Liver (tissue), 9 donors: Measurements from ENCODE around the gene ZCCHC14. TPM values are rescaled to one million over a fixed set of nuclear protein-coding genes. Genes with fewer than 3 reads are reported as not detected.

ENCODE experiments used
- DNase-seq: peaks from one replicate; pipeline ENCODE4 v3.0.0-alpha.2; 2017; ENCODE audit warnings: low spot score
- H3K27ac ChIP-seq, 2 donors: one replicate each; pipeline ENCODE4 v1.7.0; 2013; ENCODE audit warnings: inconsistent platforms in 2 of 2, low read length in 2 of 2, control low read depth in 1 of 2, low read depth in 1 of 2, mild to moderate bottlenecking in 1 of 2
- H3K27me3 ChIP-seq, 4 donors: one replicate each; pipeline versions ENCODE4 v1.6.1 to v1.7.0; 2013; ENCODE audit warnings: low read length in 3 of 4, inconsistent platforms in 1 of 4, mild to moderate bottlenecking in 1 of 4, moderate library complexity in 1 of 4; ENCODE audit not compliant: control insufficient read depth in 4 of 4, insufficient read depth in 4 of 4
- H3K36me3 ChIP-seq, 4 donors: one replicate each; pipeline versions ENCODE4 v1.6.1 to v1.7.0; 2013; ENCODE audit warnings: low read length in 3 of 4, mild to moderate bottlenecking in 3 of 4, low read depth in 1 of 4, moderate library complexity in 1 of 4; ENCODE audit not compliant: control insufficient read depth in 4 of 4, insufficient read depth in 3 of 4
- H3K4me1 ChIP-seq, 4 donors: one replicate each; pipeline versions ENCODE4 v1.6.1 to v1.7.0; 2013; ENCODE audit warnings: low read length in 3 of 4, mild to moderate bottlenecking in 3 of 4, moderate library complexity in 1 of 4; ENCODE audit not compliant: control insufficient read depth in 4 of 4, insufficient read depth in 4 of 4
- H3K4me3 ChIP-seq, 3 donors: one replicate each; pipeline versions ENCODE4 v1.6.1 to v1.7.0; 2013; ENCODE audit warnings: low read length in 3 of 3, control low read depth in 1 of 3, low read depth in 1 of 3, mild to moderate bottlenecking in 1 of 3
- H3K9ac ChIP-seq, 2 donors: one replicate each; pipeline ENCODE4 v1.7.0; 2013; ENCODE audit warnings: low read length in 2 of 2, mild to moderate bottlenecking in 2 of 2, moderate library complexity in 2 of 2, control low read depth in 1 of 2, low read depth in 1 of 2
- H3K9me3 ChIP-seq, 4 donors: one replicate each; pipeline versions ENCODE4 v1.6.1 to v1.7.0; 2013; ENCODE audit warnings: low read length in 3 of 4; ENCODE audit not compliant: control insufficient read depth in 4 of 4
- EGR1 ChIP-seq, 2 donors: IDR thresholded peaks; 2 replicates each; pipeline ENCODE4 v1.6.1; 2016 to 2018; ENCODE audit warnings: antibody characterized with exemption in 2 of 2, low read depth in 2 of 2
- FOXA1 ChIP-seq: IDR thresholded peaks from 2 replicates; pipeline ENCODE4 v1.6.1; 2016; ENCODE audit warnings: antibody characterized with exemption
- FOXA2 ChIP-seq: IDR thresholded peaks from 2 replicates; pipeline ENCODE4 v1.6.1; 2016; ENCODE audit warnings: antibody characterized with exemption
- GABPA ChIP-seq, 2 donors: IDR thresholded peaks in 1 of 2; conservative IDR thresholded peaks in 1 of 2; 2 replicates each; pipeline ENCODE4 v1.6.1; 2016; ENCODE audit warnings: antibody characterized with exemption in 2 of 2, mild to moderate bottlenecking in 1 of 2, moderate library complexity in 1 of 2
- HNF4A ChIP-seq, 2 donors: conservative IDR thresholded peaks; 2 replicates each; pipeline ENCODE4 v1.6.1; 2016; ENCODE audit warnings: antibody characterized with exemption in 2 of 2, mild to moderate bottlenecking in 2 of 2
- HNF4G ChIP-seq: IDR thresholded peaks from 2 replicates; pipeline ENCODE4 v1.6.1; 2016; ENCODE audit warnings: antibody characterized with exemption
- JUND ChIP-seq, 2 donors: IDR thresholded peaks; 2 replicates each; pipeline ENCODE4 v1.6.1; 2016; ENCODE audit warnings: antibody characterized with exemption in 2 of 2
- NR2F2 ChIP-seq: IDR thresholded peaks from 2 replicates; pipeline ENCODE4 v1.6.1; 2016; ENCODE audit warnings: antibody characterized with exemption
- RAD21 ChIP-seq, 2 donors: IDR thresholded peaks; 2 replicates each; pipeline ENCODE4 v1.6.1; 2016; ENCODE audit warnings: antibody characterized with exemption in 2 of 2, mild to moderate bottlenecking in 2 of 2
- RXRA ChIP-seq, 2 donors: IDR thresholded peaks; 2 replicates each; pipeline ENCODE4 v1.6.1; 2017 to 2018; ENCODE audit warnings: antibody characterized with exemption in 2 of 2, mild to moderate bottlenecking in 1 of 2
- SP1 ChIP-seq: IDR thresholded peaks from 2 replicates; pipeline ENCODE4 v1.6.1; 2018; ENCODE audit warnings: antibody characterized with exemption, mild to moderate bottlenecking
- TAF1 ChIP-seq: conservative IDR thresholded peaks from 2 replicates; pipeline ENCODE4 v1.6.1; 2016; ENCODE audit warnings: antibody characterized with exemption, mild to moderate bottlenecking
- YY1 ChIP-seq: IDR thresholded peaks from 2 replicates; pipeline ENCODE4 v1.6.1; 2016; ENCODE audit warnings: antibody characterized with exemption, mild to moderate bottlenecking
- WGBS: extraction: QIAGEN DNeasy Blood & Tissue Kit; methylation state at CpG from one replicate; pipeline ENCODE4 v1.1.7; 2013; 5-methylcytosine and 5-hydroxymethylcytosine counted together
- polyA plus RNA-seq, 2 donors: library from polyadenylated mRNA; stranded (reverse) in 1 of 2; unstranded in 1 of 2; fragments of 200-250 nt in 1 of 2; fragments of >200 nt in 1 of 2; fragmentation: Nextera tagmentation in 1 of 2; extraction: Ambion mirVana in 1 of 2; gene quantifications; one replicate each; pipeline versions ENCODE4 v1.2.1 to v1.2.3, GENCODE V29; 2013 to 2015
- total RNA-seq, 2 donors: library from RNA; depleted of rRNA; stranded (reverse); fragments of >200 nt; gene quantifications; one replicate each; pipeline ENCODE4 v1.2.3, GENCODE V29; 2014
- TF ChIP-seq, protein P1 (sequence below): IDR thresholded peaks from 2 replicates; pipeline ENCODE4 v1.6.1; 2016; ENCODE audit warnings: antibody characterized with exemption
- TF ChIP-seq, protein P2 (sequence below): fragments of 150-350 bp; IDR thresholded peaks from 2 replicates; pipeline ENCODE4 v1.5.1; 2017; ENCODE audit warnings: improper control_type of control experiment, low read depth, low read length; ENCODE audit not compliant: missing input control
- TF ChIP-seq, protein P3 (sequence below): IDR thresholded peaks from 2 replicates; pipeline ENCODE4 v1.6.1; 2016; ENCODE audit warnings: antibody characterized with exemption
- TF ChIP-seq, protein P4 (sequence below): IDR thresholded peaks from 2 replicates; pipeline ENCODE4 v1.6.1; 2016; ENCODE audit warnings: antibody characterized with exemption, mild to moderate bottlenecking
- TF ChIP-seq, protein P5 (sequence below): IDR thresholded peaks from 2 replicates; pipeline ENCODE4 v1.6.1; 2016; ENCODE audit warnings: antibody characterized with exemption
- donor health status: healthy.
- donor health status: healthy.
- donor health status: healthy.
- donor health status: healthy.
- donor health status: healthy.

ZCCHC14 gene
- total and polyA plus RNA-seq, 4 donors, result 6.3 to 21.7 (median 8.0) TPM

GRCh38 chr16:87463722-87464690 is 28.8 kb downstream of the ZCCHC14 start:
- Histone ChIP-seq H3K9me3 (no peaks in the 10 kb centered on the region), H3K4me1 (peaks cover 17 to 49% (median 43%) of the 10 kb centered on the region in 4 donors), H3K9ac (peak overlapping the region; percentile 23 to 77), H3K4me3 (no peak overlapping the region), H3K27me3 (no peaks in the 10 kb centered on the region), H3K27ac (peak overlapping the region; percentile 97 to 100), H3K36me3 (peaks cover 2 to 5% (median 2%) of the 10 kb centered on the region in 4 donors)
- WGBS, result 65% methylated on average over 22 of the region's 22 CpGs
- DNase-seq, result no peak
- TF ChIP-seq JUND (IDR thresholded peaks at IDR 0.05) (no peak), RAD21 (IDR thresholded peaks at IDR 0.05) (no peak), GABPA (IDR thresholded peaks at IDR 0.05 in 1 of 2, conservative IDR thresholded peaks at IDR 0.05 in 1 of 2) (peak in 1 of 2 donors; percentile 38), YY1 (no peak), FOXA2 (no peak)
- TF ChIP-seq, protein P1, sequence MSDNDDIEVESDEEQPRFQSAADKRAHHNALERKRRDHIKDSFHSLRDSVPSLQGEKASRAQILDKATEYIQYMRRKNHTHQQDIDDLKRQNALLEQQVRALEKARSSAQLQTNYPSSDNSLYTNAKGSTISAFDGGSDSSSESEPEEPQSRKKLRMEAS, result no peak

GRCh38 chr16:87461466-87461991 is 31.3 kb downstream of the ZCCHC14 start:
- H3K4me1 ChIP-seq, result peaks cover 16 to 59% (median 46%) of the 10 kb centered on the region in 4 donors
- peaks cover 4 to 14% (median 9%) of the 10 kb centered on the region in 4 donors for H3K36me3 ChIP-seq
- TF ChIP-seq, protein P2, sequence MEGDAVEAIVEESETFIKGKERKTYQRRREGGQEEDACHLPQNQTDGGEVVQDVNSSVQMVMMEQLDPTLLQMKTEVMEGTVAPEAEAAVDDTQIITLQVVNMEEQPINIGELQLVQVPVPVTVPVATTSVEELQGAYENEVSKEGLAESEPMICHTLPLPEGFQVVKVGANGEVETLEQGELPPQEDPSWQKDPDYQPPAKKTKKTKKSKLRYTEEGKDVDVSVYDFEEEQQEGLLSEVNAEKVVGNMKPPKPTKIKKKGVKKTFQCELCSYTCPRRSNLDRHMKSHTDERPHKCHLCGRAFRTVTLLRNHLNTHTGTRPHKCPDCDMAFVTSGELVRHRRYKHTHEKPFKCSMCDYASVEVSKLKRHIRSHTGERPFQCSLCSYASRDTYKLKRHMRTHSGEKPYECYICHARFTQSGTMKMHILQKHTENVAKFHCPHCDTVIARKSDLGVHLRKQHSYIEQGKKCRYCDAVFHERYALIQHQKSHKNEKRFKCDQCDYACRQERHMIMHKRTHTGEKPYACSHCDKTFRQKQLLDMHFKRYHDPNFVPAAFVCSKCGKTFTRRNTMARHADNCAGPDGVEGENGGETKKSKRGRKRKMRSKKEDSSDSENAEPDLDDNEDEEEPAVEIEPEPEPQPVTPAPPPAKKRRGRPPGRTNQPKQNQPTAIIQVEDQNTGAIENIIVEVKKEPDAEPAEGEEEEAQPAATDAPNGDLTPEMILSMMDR, result peak; percentile 63
- TF ChIP-seq HNF4G (no peak), FOXA1 (no peak), TAF1 (no peak), NR2F2 (no peak), RXRA (IDR thresholded peaks at IDR 0.05) (peak; percentile 67 to 82), SP1 (peak; percentile 60), EGR1 (IDR thresholded peaks at IDR 0.05; ENCODE audit: low read depth in 2 of 2) (no peak), RAD21 (IDR thresholded peaks at IDR 0.05) (peak; percentile 88 to 91), JUND (IDR thresholded peaks at IDR 0.05) (peak in 1 of 2 donors; percentile 30), YY1 (peak; percentile 89), HNF4A (conservative IDR thresholded peaks at IDR 0.05) (peak; percentile 44 to 62), FOXA2 (no peak), GABPA (IDR thresholded peaks at IDR 0.05 in 1 of 2, conservative IDR thresholded peaks at IDR 0.05 in 1 of 2) (peak in 1 of 2 donors; percentile 44)
- TF ChIP-seq, protein P3, sequence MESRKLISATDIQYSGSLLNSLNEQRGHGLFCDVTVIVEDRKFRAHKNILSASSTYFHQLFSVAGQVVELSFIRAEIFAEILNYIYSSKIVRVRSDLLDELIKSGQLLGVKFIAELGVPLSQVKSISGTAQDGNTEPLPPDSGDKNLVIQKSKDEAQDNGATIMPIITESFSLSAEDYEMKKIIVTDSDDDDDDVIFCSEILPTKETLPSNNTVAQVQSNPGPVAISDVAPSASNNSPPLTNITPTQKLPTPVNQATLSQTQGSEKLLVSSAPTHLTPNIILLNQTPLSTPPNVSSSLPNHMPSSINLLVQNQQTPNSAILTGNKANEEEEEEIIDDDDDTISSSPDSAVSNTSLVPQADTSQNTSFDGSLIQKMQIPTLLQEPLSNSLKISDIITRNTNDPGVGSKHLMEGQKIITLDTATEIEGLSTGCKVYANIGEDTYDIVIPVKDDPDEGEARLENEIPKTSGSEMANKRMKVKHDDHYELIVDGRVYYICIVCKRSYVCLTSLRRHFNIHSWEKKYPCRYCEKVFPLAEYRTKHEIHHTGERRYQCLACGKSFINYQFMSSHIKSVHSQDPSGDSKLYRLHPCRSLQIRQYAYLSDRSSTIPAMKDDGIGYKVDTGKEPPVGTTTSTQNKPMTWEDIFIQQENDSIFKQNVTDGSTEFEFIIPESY, result peak; percentile 31
- TF ChIP-seq, protein P1, result peak; percentile 65
- TF ChIP-seq, protein P4, sequence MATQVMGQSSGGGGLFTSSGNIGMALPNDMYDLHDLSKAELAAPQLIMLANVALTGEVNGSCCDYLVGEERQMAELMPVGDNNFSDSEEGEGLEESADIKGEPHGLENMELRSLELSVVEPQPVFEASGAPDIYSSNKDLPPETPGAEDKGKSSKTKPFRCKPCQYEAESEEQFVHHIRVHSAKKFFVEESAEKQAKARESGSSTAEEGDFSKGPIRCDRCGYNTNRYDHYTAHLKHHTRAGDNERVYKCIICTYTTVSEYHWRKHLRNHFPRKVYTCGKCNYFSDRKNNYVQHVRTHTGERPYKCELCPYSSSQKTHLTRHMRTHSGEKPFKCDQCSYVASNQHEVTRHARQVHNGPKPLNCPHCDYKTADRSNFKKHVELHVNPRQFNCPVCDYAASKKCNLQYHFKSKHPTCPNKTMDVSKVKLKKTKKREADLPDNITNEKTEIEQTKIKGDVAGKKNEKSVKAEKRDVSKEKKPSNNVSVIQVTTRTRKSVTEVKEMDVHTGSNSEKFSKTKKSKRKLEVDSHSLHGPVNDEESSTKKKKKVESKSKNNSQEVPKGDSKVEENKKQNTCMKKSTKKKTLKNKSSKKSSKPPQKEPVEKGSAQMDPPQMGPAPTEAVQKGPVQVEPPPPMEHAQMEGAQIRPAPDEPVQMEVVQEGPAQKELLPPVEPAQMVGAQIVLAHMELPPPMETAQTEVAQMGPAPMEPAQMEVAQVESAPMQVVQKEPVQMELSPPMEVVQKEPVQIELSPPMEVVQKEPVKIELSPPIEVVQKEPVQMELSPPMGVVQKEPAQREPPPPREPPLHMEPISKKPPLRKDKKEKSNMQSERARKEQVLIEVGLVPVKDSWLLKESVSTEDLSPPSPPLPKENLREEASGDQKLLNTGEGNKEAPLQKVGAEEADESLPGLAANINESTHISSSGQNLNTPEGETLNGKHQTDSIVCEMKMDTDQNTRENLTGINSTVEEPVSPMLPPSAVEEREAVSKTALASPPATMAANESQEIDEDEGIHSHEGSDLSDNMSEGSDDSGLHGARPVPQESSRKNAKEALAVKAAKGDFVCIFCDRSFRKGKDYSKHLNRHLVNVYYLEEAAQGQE, result peak; percentile 55
- TF ChIP-seq, protein P5, sequence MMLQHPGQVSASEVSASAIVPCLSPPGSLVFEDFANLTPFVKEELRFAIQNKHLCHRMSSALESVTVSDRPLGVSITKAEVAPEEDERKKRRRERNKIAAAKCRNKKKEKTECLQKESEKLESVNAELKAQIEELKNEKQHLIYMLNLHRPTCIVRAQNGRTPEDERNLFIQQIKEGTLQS, result no peak
- H3K9ac ChIP-seq, result no peak overlapping the region
- WGBS, result 21% methylated on average over 11 of the region's 11 CpGs
- H3K27ac ChIP-seq, result peak overlapping the region; percentile 63 to 88
- H3K4me3 ChIP-seq, result no peak overlapping the region
- peak; percentile 59 for DNase-seq
- no peaks in the 10 kb centered on the region for H3K27me3 ChIP-seq
- no peaks in the 10 kb centered on the region for H3K9me3 ChIP-seq
